GM18517 (cell line): Measurements from ENCODE around the gene DOK4.
"Not testable (repeated sequence)": the region's sequence is repeated elsewhere in the genome, so short reads cannot be mapped to it uniquely, and the experiment has no call there.

ENCODE experiments used
- ATAC-seq: cut with Tn5 transposase; IDR thresholded peaks from one replicate; pipeline ENCODE4 v1.9.1; 2021; ENCODE audit warnings: mild to moderate bottlenecking, moderate library complexity; ENCODE audit not compliant: unreplicated experiment

DOK4 gene

DNA sequence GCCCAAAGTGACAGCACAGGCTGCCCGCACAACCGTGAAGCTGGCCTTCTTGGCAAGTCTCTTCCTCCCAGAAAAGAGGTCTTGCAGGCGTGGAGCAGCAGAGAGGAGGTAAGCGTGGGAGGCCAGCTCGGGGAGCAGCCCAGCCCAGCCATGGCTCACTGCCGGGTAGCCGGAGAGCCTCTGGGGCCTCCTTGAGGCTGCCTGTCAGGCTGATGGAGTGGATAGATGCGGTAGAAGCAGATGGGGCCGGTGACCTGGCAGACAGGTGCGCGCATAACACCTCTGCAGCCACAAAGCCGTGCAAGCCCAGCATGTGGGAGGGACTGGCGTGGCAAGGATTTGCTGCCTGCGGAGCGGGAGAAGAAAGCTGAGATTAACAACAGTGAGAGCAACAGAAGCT, 17.1 kb upstream of the DOK4 start:
- ATAC-seq = no peak

DNA sequence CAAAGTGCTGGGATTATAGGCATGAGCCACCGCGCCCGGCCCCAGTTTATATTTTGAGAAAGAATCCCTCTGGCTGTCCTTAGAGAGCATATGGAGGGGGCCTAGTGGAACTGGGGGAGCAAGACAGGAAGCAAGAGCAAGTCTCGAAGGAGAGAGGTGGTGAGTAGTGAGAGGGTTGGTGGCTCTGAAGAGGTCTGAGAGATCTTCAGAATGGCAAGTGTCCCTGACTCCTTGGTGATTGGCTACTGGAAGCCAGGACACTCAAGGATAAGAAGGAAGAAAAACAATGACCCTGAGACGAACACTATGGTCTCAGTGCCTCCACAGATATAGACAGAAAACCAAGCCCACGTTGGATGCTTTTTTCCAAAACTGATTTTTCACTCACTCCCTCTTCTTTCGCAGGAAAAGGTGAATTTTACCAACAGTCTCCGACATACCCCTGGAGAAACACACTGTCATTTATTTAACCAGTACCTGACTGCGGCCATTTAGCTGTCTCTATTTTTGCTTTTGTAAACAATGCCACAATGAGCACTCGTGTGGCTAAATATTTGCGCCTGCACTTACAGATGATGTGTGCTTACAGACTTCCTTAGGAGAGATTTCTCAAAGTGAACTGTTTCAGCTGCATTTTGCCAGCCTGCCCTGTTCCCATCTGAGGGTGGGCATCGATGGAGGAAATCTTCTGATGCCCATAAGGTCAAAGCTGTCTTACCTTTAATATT, 15.9 kb upstream of the DOK4 start:
- ATAC-seq = no peak

DNA sequence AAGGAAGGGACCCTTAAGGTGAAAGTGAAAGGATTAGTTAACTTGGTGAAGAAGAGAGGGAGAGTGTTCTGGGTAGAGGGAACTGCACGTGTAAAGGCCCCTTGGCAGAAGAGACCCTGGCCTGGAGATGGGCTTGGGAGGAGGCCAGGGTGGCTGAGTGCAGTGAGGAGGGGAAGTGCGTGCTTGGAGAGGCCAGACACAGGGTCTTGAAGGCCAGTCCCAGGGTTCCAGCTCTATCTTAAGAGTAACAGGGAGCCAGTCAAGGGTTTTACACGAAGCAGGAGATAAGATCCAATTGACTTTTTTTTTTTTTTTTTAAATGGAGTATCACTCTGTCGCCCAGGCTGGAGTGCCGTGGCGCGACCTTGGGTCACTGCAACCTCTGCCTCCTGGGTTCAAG, 15.2 kb upstream of the DOK4 start:
- ATAC-seq = no peak

DNA sequence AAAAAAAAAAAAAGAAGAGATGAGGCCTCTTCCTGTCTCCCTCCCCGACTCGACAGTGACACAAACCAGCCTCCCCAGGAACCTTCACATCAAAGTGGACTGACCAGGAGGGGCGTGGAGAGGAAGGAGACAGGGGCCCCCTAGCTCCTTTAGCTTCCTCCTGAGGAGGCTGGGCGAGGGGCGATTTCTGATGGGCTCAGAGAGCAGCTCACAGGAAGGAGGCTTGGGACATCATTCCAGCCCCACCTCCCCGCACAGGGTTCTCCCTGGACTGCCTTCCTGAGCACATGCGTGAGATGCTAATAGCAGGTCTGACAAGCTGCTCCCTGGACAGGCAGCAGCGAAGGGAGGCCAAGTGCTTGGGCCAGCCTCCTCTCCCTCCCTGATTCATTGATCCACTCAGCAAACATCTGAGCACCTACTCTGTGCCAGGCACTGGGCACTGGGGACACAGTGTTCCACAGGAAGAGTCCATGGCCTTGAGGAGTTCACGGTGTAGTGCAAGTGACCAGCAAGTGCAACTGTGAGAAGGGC, 14.4 kb upstream of the DOK4 start:
- no peak for ATAC-seq

DNA sequence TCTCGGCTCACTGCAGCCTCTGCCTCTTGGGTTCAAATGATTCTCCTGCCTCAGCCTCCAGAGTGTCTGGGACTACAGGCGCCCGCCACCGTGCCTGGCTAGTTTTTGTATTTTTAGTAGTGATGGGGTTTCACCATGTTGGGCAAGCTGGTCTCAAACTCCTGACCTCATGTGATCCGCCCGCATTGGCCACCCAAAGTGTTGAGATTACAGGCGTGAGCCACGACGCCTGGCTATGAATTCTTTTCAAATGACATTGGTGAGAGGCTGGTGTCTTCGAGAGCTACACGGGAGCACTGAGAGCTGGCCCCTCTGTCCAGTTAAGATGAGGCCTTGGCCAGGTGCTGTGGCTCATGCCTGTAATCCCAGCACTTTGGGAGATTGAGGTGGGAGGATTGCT, 13.6 kb upstream of the DOK4 start:
- not testable (repeated sequence) for ATAC-seq

DNA sequence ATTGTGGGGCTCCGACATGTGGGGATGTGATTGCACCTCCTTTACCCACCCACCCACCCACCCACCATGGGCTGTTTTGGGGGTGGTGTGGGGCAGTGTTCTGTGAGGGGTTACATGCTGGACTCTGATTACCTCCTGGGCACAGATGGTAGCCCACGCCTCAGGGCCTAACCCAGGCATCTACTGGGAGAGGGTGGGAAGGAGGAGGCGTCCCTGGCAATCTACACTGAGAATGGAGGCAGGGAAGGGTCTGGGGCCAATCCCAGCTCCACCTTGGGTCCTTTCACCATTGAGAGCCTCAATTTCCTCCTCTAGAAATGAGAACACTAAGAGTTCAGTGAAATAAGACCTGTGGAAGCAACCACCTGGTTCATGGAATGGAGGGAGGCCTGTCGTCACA, 11.7 kb upstream of the DOK4 start:
- ATAC-seq = no peak

DNA sequence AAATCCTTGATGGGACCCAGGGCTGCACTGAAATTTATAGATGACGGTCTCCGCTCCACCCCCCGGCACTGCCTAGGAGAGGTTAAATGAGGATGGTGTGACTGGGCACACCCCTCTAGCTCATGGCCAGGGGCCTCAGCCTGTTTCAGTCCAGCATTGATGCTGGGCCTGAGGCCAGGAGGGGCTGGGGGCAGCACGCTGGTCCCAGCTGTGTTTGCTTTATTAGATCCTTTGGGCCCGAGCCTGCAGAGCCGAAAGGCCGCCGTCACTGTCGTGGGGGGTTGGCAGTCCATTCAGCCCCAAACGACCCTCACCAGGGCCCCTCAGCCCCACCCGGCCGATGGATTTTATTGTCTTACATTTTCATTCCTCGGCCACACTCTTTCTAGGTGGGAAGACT, 10.8 kb upstream of the DOK4 start:
- ATAC-seq = no peak

DNA sequence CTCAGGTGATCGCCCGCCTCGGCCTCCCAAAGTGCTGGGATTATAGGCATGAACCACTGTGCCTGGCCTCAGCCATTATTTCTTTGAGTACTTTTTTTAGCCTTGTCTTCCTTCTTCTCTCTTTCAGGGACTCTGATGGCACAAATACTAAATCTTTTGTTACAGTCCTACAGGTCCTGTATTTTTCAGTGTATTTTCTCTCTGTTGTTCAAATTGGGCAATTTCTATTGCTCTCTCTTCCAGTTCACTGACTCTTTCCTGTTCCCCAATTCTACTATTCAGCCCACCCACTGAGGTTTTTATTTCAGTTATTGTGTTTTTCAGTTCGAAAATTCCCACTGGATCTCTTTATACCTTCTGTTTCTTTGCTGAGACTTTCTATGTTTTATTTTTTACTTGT, 7.5 kb upstream of the DOK4 start:
- no peak for ATAC-seq

DNA sequence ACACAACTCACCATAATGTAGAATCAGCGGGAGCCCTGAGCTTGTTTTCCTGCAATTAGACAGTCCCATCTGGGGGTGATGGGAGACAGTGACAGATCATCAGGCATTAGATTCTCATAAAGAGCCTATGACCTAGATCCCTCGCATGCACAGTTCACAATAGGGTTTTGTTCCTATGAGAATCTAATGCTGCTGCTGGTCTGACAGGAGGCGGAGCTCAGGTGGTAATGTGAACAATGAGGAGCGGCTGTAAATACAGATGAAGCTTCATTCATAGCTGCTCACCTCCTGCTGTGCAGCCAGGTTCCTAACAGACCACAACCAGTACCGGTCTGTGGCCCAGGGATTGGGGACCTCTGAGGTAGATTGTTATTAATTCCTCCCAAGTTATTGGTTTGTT, 2.9 kb upstream of the DOK4 start:
- ATAC-seq = no peak

DNA sequence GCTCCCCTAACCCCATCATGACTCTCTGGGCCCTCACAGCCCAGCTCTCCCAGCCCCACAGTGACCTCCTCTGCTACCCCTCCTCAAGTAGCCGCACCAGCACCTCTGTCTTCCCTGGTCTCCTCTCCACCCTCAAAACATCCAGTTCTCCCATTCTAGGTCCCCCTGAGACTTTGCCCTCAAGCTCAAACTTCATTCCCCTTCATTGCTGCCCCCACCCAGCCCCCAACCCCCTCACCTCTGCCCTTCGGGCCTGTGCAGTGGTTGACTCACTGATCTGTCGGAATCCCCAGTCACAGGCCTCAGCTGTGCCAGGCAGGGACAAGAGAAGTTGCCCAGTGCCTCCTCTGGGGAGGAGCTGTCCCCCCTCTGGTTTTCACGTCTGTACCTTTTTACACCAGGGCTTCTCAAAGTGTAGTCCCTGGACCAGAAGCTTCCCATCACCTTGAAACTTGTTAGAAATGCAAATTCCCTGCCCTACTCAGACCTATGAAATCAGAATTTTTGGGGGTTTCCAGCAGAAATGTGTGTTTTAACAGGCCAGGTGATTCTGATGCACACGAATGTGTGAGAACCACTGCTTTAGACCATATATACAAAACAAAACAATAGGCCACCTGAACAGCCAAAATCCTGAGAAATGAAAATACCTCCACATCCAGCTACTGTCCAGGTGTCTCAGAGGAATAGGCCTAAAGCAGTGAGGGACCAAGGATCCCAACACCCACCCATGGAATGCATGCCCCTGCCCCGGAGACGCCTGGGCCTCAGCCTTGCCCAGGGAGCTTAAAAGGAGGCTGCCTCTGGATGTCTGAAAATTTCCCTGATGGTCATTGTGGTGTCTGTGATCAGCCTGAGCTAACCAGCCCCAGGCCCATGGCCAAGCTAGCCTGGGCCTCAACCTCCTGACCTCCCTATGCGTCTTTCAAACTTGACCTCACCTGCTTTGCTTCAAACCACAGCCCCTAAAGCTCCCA, 853 bp upstream of the DOK4 start:
- no peak for ATAC-seq

DNA sequence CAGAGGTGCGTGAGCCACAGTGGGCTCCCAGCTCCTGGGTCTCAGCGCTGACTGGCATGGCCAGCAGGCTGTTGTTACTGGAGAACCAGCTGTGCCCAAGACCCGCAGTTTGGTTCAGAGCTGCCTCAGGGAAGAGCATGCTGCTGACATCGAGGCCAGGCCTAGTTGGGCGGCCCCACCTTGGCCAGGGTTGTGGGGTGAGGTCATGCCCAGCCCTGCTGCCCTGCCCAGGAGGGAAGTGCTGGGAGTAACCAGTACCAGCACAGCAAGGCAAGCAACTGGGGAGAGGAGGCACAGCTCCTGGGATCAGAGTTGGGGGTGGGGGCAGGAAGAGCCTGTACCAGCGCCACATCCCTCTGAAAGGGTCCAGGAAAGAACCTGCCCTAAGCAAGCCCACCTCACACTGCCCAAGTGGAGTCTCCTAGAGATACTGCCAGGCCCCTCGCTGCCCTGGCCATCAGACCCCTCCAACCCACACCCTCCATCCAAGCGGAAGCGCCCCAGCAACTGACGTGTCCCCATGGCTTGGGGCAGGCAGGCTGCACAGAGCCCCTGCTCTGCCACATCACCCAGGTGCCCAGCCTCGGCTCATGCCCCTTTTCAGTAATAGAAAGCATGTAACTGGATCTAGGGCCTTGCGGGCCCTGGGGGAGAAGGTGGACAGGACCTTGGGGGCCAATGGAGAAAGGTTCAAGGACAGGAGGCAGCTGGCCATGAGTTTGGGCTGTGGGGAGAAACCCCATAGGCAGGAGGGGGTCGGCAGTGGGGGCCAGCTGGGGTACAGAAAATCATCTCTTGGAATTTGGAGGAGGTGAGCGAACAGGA, 990 bp downstream of the DOK4 start:
- no peak for ATAC-seq

DNA sequence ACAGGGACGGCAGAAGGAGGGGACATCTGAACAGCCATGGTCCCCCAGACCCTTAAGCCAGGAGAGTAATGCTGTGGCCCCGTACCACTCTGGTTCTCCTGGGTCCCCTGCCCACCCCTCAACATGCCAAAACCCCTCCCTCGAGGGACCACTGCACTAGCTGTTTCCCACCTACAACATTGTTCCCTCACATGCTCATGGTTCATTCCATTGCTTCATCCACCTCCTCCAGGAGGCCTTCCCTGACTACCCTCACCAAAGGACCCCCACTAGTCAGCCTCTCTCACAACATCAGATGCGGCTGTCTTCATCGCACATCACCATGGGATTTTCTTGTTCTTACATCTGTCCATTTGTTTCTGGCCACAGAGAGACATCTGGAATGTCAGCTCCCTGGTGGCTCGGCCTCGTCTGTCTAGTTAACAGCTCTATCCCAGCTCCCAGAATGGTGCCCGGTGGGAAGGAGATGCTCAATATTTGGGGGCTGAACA, 1.7 kb downstream of the DOK4 start:
- no peak for ATAC-seq

DNA sequence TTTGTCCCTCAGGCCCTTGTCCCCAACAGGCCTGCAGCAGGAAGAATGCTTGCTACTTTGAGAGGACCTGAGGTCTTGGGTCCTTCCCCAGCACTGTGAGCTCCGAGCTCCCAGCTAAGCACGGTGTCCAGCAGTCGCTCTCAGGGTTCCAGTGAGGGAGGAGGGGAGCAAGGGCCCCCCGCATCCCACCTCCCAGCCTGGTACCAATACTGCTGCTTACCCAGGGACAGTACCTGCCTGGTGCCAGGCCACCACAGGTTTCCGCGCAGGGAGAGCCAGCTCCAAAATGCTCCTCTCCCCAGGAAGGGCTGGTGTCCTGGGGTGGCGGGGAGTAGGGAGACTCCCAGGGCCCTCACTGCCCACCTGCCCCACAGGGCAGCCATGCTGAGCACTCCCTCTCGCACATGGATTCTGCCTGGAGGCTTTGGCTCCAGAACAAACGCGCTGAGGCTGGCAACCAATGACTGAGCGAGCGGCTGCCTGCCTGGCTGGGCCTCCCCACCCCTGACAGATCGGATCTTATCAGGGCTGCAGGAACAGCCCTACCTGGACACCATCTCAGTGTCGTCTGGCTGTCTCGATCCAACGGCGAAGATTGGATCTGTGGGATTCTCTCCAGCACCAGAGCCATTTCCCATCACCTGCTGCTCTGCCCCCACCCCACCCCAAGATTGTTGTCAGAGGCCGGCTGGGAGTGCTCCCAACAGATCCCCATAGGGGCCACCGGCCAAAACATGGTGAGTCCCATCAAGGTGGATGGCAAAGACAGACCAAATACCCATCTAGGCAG, 2.4 kb downstream of the DOK4 start:
- no peak for ATAC-seq

DNA sequence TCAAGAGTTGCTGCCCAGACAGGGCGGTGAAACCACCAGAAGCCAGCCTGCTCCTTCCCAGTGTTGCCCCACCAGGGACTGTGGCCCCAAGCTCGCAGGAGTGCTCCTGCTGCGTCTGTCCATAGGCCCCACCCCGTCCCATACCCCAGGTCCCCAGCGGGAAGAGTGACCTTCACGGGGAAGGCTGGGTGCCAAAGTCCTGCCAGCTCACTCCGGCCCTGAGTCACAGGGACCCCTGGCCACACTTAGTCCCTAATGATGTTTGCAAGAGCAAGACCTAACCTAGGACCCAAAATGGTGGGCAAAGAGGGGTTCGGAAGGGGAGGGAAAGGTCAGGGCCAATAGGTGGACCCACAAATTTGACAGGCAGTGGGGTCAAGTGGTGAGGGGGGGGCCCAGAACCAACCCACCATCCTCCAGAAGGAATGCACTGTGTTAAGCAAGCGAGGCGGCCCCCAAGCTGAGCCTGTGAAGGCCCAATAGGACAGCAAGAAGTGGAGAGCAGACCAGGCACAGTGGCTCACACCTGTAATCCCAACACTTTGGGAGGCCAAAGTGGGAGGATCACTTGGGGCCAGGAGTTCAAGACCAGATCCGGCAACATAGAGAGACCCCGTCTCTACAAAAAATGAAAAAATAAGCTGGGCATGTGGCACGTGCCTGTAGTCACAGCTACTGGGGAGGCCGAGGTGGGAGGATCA, 3.3 kb downstream of the DOK4 start:
- no peak for ATAC-seq

DNA sequence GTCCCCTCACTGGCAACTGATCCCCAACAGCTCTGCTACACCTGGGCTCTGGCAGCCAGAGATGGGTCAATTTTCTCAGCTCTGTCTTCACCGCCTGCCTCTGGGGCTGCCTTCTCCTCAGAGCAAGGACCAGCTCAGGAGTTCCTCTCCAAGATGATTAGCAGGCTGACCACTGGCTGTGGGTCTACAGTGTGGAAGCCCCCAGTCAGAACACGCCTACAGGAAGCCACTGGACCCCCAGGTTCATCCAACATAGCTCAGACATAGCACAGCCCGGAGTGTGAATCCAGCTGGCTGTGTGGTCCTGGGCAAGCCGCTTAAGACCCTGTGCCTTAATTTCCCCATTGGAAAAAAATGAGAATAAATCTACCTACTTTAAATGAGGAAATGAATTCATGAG, 4.9 kb downstream of the DOK4 start:
- ATAC-seq = no peak

DNA sequence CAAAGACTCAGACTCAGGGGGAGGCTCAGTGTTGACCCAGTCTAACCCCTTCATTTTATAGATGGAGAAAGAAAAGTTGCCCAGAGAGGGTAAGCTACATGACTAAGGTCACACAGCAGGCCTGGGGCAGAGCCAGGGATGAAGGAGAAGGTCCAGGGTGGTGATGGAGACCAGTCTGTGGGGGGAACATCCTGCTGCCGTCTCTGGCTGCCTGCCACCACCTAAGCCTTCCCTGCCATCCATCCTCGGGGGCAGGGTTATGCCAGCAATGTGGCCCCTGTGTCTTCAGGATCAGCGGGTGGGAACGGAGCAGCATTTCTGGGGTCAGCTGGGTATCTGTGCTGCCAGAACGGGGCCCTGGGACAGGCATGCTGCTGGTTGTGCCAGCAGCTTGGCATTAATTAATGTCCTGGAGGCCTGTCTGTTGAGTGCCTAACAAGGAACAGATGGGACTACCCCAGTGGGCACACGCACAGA, 5.5 kb downstream of the DOK4 start:
- no peak for ATAC-seq

DNA sequence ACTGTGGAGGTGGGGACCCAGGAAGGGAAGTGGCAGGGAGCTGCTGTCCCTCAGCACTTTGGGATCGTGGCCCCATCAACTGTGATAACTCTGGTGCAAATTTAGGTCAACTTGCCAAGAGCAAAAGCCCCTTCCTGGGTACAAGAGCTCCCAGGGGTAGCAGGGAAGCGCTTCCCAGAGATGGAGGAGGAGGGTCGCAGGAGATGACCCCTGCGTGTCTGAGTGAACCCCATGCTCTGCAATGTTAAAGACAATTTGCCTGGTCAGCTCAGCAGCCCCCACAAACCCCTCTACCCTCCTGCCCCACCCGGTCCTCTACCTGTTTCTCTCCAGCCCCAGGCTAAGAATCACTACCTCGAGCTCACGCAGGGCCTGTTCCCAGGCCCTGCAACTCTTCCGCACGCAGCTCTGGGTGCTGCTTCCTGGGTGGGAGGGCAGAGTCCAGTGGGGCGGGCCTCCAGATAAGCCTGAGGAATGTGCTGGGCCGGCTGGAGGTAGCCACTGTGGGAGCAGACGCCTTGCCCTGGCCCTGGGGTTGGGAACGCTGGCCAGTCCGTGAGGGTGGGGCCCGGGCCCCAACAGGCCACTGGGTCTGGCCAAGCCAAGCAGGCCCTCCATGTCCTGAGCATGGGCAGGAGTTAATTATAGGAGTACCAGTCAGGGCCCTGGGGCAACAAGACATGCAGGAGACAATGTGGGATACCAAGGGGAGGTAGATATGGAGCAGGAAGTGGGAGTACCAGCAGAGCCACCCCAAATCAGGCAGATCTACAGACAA, 6.1 kb downstream of the DOK4 start:
- no peak for ATAC-seq

DNA sequence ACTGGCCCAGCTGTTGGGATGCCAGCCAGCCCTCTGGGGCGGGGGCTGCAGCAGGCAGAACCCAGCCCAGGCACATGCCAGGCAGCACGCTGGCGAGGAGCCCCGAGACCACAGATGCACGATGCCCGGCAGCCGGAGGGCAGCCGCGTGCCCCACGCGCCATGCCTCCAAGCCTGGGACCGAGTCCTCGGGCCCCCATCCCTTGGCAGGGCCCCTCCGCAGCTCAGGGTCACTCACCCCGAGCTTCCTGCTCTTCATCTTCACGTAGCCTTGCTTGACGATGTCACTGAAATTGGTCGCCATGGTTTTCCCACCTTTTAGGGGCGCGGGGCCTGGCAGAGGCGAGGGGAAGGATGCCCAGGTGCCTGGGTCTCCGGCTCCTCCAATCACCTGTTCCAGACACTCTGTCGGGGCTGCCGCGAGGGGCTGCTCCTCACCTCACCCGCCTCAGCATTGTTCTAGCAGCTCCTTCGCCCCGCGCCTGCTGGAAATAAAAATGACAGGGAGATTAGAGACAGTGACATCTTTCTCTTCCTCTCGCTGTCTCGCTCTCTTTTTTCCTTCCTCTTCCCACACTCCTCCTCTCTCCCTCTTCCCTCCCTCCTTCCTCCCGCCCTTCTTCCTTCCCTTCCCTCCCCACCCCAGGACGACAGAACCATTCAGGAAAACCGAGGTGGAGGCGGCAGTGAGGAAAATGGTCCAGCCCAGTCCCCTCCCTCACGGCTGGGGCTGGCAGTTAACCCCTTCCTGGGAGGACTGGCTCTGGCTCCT, 6.9 kb downstream of the DOK4 start:
- ATAC-seq = no peak
